Stimulated activated CD4-positive, alpha-beta T cell treated with anti-CD3 and anti-CD28 coated beads, Interleukin-2, amount 100 ng/mL, for 48 hours (primary cell): ENCODE data around the gene NUDT13.
"Not testable (repeated sequence)": the region's sequence is repeated elsewhere in the genome, so short reads cannot be mapped to it uniquely, and the experiment has no call there.

Experiments
- DNase-seq, 2 donors: peaks; one replicate each; pipeline ENCODE4 v3.0.0-alpha.2; 2020

NUDT13 gene

GRCh38 chr10:73106301-73106700 is 4.0 kb upstream of the NUDT13 start:
- no peak for DNase-seq

- not testable (repeated sequence) for DNase-seq
These were observed 1.0 kb upstream of the NUDT13 start for GRCh38 chr10:73109248-73109652.

GRCh38 chr10:73112032-73112431 is 1.8 kb downstream of the NUDT13 start:
- not testable (repeated sequence) for DNase-seq

- no peak for DNase-seq
These were observed 3.3 kb downstream of the NUDT13 start for GRCh38 chr10:73113551-73113950.

- no peak for DNase-seq
These were observed 5.8 kb downstream of the NUDT13 start for GRCh38 chr10:73116017-73116416.

- no peak for DNase-seq
These were observed 7.9 kb downstream of the NUDT13 start for GRCh38 chr10:73117976-73118743.

- DNase-seq, result no peak
These were observed 9.2 kb downstream of the NUDT13 start for GRCh38 chr10:73119457-73119856.

GRCh38 chr10:73119952-73120351 is 9.7 kb downstream of the NUDT13 start:
- no peak for DNase-seq

- DNase-seq, result no peak
These were observed 16.1 kb downstream of the NUDT13 start for GRCh38 chr10:73126343-73126742.

- DNase-seq, result no peak
These were observed 21.0 kb downstream of the NUDT13 start for GRCh38 chr10:73131301-73131700.

- DNase-seq, result no peak
These were observed 21.8 kb downstream of the NUDT13 start for GRCh38 chr10:73131913-73132686.

- no peak for DNase-seq
These were observed 24.5 kb downstream of the NUDT13 start for GRCh38 chr10:73134727-73135126.

- no peak for DNase-seq
These were observed 26.4 kb downstream of the NUDT13 start for GRCh38 chr10:73136627-73137026.

GRCh38 chr10:73139251-73139650 is 29.0 kb downstream of the NUDT13 start:
- DNase-seq, result no peak

GRCh38 chr10:73141603-73142002 is 31.3 kb downstream of the NUDT13 start:
- DNase-seq, result no peak

- DNase-seq, result not testable (repeated sequence)
These were observed 40.6 kb downstream of the NUDT13 start for GRCh38 chr10:73150633-73151413.

- DNase-seq, result no peak
These were observed 41.8 kb downstream of the NUDT13 start for GRCh38 chr10:73152009-73152408.

GRCh38 chr10:73156054-73156453 is 45.8 kb downstream of the NUDT13 start:
- DNase-seq, result no peak

GRCh38 chr10:73159038-73159648 is 48.9 kb downstream of the NUDT13 start:
- DNase-seq, result peak; percentile 38 to 50

GRCh38 chr10:73161079-73161478 is 50.8 kb downstream of the NUDT13 start:
- DNase-seq, result no peak

- DNase-seq, result no peak
These were observed 51.4 kb downstream of the NUDT13 start for GRCh38 chr10:73161662-73162061.

GRCh38 chr10:73163096-73163495 is 52.8 kb downstream of the NUDT13 start:
- no peak for DNase-seq

GRCh38 chr10:73166972-73167371 is 56.7 kb downstream of the NUDT13 start:
- no peak for DNase-seq
